HG02852 (cell line): ENCODE measurements around the gene THY1.
"Not testable (repeated sequence)": the region's sequence is repeated elsewhere in the genome, so short reads cannot be mapped to it uniquely, and the experiment has no call there.

ENCODE experiments used
- ATAC-seq: cut with Tn5 transposase; IDR thresholded peaks from one replicate; pipeline ENCODE4 v1.9.1; 2021; ENCODE audit warnings: mild to moderate bottlenecking, moderate library complexity; ENCODE audit not compliant: unreplicated experiment

The THY1 gene

DNA sequence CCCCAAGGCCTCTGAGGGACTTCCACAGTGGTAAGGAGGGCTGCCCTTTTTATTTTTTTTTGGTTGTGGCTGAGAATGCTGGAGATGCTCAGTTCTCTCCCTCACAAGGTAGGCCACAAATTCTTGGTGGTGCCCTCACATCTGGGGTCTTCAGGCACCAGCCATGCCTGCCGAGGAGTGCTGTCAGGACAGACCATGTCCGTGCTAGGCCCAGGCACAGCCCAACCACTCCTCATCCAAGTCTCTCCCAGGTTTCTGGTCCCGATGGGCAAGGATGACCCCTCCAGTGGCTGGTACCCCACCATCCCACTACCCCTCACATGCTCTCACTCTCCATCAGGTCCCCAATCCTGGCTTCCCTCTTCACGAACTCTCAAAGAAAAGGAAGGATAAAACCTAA, 4.2 kb downstream of the THY1 start:
- ATAC-seq = no peak

DNA sequence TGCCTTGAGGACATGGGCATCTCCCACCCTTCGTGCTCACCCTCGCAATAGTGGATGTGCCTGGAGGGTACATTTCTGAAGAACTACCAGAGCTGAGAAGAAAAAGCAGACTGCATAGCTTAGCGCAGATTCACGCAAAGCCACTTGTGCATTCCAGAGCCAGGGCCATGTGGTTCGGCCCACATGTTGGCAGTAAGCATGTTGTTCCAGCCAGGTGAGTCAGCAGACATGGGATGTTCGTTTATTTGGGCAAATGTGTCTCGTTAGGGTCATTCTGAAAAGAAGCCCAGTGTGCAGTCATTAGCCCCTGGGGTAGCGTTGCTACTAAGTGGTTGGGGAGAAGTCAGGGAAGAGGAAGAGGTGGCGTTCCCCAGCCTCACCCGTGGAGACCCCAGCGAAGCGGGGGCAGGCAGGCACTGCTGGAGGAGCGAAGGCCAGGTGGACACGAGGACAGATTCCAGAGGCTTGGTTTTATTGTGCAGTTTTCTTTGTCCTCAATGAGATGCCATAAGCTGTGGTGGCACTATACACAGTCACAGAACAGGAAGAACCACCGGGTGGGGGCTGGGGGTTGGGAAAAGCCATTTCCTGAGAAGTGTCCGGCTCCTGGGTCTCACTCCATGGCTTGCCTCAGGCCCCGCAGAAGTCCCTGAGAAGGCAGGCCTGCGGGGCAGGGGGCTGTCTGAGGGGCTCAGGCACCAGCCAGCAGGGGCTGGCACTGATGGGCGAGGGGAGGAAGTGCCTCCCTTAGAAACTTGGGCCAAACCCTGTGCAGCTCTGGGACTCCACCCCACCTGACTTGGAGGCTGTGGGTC, 5.0 kb downstream of the THY1 start:
- ATAC-seq = no peak

- no peak for ATAC-seq
Observed at GRCh38 chr11:119416606-119417580, 6.1 kb downstream of the THY1 start.

DNA sequence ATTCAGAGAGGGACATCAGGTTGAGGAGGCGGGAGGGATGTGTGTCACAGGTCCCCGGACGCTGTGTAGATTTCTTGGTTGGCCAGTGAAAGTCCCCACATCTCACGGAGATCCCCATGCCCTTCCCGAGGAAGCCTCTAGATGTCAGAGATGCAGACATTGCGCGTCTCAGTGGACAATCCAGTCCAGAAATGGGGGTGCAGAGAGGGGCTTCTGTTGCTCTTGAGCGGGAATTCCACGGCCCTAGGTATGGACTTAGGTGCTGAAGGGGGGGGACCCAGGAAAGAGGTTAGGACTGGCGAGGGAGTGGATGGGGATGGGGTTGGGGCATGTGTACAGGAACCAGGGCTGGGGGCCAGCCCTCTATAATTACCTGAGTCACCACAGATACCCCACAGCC, 7.0 kb downstream of the THY1 start:
- ATAC-seq = no peak

- no peak for ATAC-seq
Observed at GRCh38 chr11:119415517-119415916, 7.5 kb downstream of the THY1 start.

DNA sequence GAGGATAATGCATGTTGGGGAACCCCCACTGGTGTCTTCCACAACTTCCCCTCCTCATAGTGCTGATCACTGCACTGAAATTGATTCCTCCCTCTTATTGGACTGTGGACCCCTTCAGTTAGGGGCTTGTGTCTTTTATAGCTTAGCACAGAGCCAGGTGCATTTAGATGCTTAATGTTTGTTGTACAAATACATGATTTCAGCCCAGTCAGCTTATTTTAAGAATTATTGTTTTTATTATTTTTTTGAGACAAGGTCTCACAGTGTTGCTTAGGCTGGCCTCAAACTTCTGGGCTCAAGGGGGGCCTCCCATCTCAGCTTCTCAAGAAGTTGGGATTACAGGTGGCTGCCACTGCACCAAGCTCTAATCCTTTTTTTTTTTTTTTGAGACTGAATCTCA, 8.2 kb downstream of the THY1 start:
- ATAC-seq = no peak

DNA sequence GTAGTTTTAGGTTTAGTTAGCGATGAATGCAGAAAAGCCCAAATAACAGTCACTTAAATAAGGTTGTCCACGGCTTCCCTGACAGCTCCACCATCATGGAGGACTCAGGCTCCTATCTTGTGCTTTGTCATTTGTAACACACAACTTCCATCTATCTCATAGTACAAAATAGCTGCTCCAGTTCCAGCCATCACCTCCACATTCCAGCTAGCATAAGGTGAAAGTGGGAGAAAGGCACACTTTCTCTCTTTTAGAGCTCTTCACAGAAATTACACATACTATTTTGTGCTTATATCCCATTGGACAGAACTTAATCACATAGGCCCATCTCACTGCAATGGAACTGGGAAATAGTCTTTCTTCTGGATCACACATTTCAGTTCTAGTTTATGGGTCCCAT, 8.7 kb downstream of the THY1 start:
- ATAC-seq = no peak

DNA sequence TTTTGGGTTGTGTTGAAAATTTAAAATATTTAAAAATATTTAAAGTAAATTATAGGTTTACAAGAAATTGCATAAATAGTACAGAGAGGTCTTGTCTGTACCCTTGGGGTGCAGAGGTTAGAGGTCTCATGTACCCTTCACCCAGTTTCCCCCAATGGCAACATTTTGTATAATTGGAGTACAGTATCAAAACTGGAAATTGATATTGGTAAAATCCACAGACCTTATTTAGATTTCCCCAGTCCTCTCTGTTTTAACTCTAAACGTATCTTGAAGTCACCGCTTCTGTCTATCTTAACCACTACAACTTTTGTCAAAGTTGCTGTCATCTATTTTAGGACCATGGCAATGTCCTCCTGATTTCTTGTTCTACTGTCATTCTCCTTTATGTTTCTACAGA, 10.9 kb downstream of the THY1 start:
- ATAC-seq = no peak

GRCh38 chr11:119410501-119410900, 12.5 kb downstream of the THY1 start:
- no peak for ATAC-seq

DNA sequence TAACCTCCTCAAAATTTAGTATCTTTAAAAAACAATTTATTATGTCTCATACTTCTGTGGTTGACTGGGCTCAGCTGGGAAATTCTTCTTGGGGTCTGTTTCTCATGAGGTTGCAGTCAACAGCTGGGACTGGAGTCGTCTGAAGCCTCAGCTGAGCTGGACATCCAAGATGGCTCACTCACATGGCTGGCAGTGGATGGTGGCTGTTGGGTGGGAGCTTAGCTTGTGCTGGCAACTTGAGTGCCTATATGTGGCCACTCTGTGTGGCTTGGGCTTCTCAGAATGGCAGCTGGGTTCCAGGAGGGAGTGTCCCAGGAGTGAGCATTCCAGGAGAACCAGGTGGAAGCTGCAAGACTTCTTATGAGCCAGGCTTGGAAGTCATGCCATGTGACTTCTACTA, 13.2 kb downstream of the THY1 start:
- ATAC-seq = no peak

DNA sequence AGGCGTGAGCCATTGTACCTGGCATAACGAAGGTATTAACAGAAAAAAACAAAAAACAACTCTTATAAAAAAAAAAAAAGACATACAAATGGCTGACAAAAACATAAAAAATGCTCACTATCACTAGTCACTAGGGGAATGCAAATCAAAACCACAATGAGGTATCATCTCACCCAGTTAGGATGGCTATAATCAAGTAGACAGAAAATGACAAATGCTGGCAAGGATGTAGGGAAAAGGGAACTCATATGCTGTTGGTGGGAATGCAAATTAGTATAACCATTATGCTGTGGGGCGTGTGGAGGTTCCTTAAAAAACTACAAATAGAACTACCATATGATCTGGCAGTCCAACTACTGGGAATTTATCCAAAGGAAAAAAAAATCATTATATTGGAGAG, 17.0 kb downstream of the THY1 start:
- ATAC-seq = no peak

GRCh38 chr11:119405448-119405847, 17.5 kb downstream of the THY1 start:
- ATAC-seq = not testable (repeated sequence)

DNA sequence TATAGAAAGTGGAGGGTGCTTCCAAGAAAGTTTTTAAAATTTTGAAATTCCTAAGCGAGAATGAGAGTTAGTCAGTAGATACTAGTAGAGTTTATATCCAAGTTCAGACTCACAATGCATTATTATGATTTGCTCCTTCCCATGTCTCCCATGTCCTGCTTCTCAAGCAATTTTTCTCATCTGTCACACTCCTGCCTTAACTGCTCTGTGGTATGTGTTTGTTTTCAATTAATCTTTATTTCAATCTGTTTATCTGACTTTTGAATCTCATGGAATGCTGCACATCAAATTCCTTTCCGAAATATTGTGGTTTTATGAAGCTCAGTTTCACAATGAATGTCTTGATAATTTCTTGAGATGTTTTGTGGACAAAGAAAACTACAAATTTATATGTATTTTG, 18.1 kb downstream of the THY1 start:
- no peak for ATAC-seq

GRCh38 chr11:119403021-119403420, 20.0 kb downstream of the THY1 start:
- ATAC-seq = no peak

- ATAC-seq = no peak
Observed at GRCh38 chr11:119402470-119402869, 20.5 kb downstream of the THY1 start.

- ATAC-seq = no peak
Observed at GRCh38 chr11:119400860-119401259, 22.1 kb downstream of the THY1 start.

DNA sequence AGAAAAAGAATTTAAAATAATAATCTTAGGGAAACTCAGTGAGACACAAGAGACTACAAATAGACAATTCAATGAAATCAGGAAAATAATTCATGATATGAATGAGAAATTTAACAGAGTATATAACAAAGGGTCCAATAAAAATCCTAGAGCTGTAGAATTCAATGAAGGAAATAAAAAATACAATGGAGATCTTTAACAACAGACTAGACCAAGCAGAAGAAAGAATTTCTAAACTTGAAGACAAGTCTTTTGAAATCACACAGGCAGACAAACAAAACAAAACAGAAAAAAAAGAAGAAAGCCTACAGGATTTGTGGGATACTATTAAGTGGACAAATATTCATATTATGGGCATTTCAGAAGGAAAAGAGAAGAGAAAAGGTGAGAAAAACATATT, 25.2 kb downstream of the THY1 start:
- ATAC-seq = no peak

DNA sequence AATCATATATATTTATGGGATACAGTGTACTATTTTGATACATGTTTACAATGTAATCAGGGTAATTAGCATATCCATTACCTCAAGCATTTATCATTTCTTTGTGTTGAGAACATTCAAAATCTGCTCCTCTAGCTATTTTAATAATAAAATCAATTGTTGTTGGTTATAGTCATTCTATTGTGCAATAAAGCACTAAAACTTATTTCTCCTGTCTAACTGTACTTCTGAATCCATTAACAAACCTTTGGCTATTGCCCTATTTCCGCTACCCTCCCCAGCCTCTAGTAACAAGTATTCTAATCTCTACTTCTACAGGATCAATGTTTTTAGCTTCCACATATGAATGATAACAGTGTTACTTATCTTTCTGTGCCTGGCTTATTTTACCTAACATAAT, 26.1 kb downstream of the THY1 start:
- ATAC-seq = no peak

- no peak for ATAC-seq
Observed at GRCh38 chr11:119391275-119391674, 31.7 kb downstream of the THY1 start.

DNA sequence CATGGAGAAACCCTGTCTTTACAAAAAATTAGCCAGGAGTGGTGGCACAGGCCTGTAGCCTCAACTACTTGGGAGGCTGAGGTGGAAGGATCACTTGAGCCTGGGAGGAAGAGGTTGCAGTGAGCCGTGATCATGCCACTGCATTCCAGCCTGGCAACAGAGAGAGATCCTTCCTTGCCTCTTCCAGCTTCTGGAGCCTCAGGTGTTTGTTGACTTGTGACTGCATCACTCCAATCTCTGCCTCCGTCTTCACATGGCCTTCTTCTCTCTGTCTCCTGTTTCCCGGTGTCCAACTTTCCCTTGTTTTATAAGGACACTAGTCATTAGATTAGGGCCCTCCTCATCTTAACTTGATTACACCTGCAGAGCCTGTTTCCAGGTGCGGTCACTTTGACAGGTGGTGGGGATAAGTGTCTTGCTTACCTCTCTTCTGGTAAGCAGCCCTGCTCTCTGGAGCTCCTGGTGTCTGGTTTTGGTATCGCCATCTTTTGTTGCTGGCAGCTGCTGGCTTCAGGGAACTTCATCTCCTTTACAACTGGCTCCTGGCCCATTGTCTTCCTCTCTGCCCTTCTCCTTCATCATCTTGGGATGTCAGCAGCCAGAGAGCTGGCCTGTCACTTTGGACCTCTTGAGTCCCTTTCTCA, 33.2 kb downstream of the THY1 start:
- no peak for ATAC-seq

GRCh38 chr11:119388103-119388502, 34.9 kb downstream of the THY1 start:
- ATAC-seq = no peak
